SH-SY5Y (cell line): ENCODE measurements around the gene IL10RB.

Experiments used
- GATA2 ChIP-seq: IDR thresholded peaks from 2 replicates; pipeline ENCODE4 v1.6.1; 2011; ENCODE audit warnings: mild to moderate bottlenecking, low read depth, low read length
- GATA3 ChIP-seq: IDR thresholded peaks from 2 replicates; pipeline ENCODE4 v1.6.1; 2011; ENCODE audit warnings: low read depth, mild to moderate bottlenecking, low read length, moderate library complexity

- TF ChIP-seq GATA2, result no peak; the same call in 1 of the 2 replicates
- no peak for TF ChIP-seq GATA3
These were observed 58.4 kb downstream of the IL10RB start, which contains the start of gene IFNAR1 for GRCh38 chr21:33324291-33325221.
